Small intestine (tissue), 7 donors: ENCODE measurements around the gene SLC43A3. TPM values are rescaled to one million over a fixed set of nuclear protein-coding genes. Genes with fewer than 3 reads are reported as not detected.
A peak's percentile ranks its signal among the peaks of the same experiment; 100 is the strongest.

Experiments
- DNase-seq, 2 donors: peaks; one replicate each; pipeline versions ENCODE4 v3.0.0 to v3.0.0-alpha.2; 2013
- FAIRE-seq: peaks from 2 replicates; lab custom pipeline; 2012; peaks lifted over from hg19 to GRCh38; lab: Jason Lieb, UNC
- H3K27ac ChIP-seq, 3 donors: one replicate each; pipeline ENCODE4 v1.5.1; 2013; ENCODE audit warnings: low read length in 2 of 3, mild to moderate bottlenecking in 2 of 3, control low read depth in 1 of 3, inconsistent platforms in 1 of 3, low read depth in 1 of 3, moderate library complexity in 1 of 3
- H3K27me3 ChIP-seq, 3 donors: one replicate each; pipeline ENCODE4 v1.6.1; 2013; ENCODE audit warnings: low read length in 3 of 3, inconsistent platforms in 1 of 3; ENCODE audit not compliant: control insufficient read depth in 3 of 3, insufficient read depth in 3 of 3
- H3K36me3 ChIP-seq, 3 donors: one replicate each; pipeline ENCODE4 v1.6.1; 2013; ENCODE audit warnings: low read length in 3 of 3, inconsistent platforms in 1 of 3, low read depth in 1 of 3, mild to moderate bottlenecking in 1 of 3, moderate library complexity in 1 of 3; ENCODE audit not compliant: control insufficient read depth in 3 of 3, insufficient read depth in 2 of 3
- H3K4me1 ChIP-seq, 3 donors: one replicate each; pipeline ENCODE4 v1.6.1; 2013; ENCODE audit warnings: low read length in 2 of 3, inconsistent platforms in 1 of 3, low read depth in 1 of 3, mild to moderate bottlenecking in 1 of 3, moderate library complexity in 1 of 3; ENCODE audit not compliant: control insufficient read depth in 3 of 3, insufficient read depth in 2 of 3
- H3K4me3 ChIP-seq, 3 donors: one replicate each; pipeline ENCODE4 v1.5.1; 2013; ENCODE audit warnings: low read length in 3 of 3, control low read depth in 1 of 3, inconsistent platforms in 1 of 3, low read depth in 1 of 3, mild to moderate bottlenecking in 1 of 3, moderate library complexity in 1 of 3
- H3K9me3 ChIP-seq, 2 donors: one replicate each; pipeline ENCODE4 v1.6.1; 2013; ENCODE audit warnings: low read depth in 1 of 2, low read length in 1 of 2; ENCODE audit not compliant: control insufficient read depth in 2 of 2, insufficient read depth in 1 of 2
- WGBS, 3 donors: extraction: QIAGEN DNeasy Blood & Tissue Kit; methylation state at CpG; one replicate each; pipeline ENCODE4 v1.1.7; 2013; 5-methylcytosine and 5-hydroxymethylcytosine counted together
- polyA plus RNA-seq, 4 donors: library from polyadenylated mRNA; stranded (reverse) in 3 of 4; unstranded in 1 of 4; fragments of 200-250 nt in 3 of 4; fragments of 120-200 nt in 1 of 4; gene quantifications; one replicate each; pipeline versions ENCODE4 v1.2.1 to v1.2.3, GENCODE V29; 2013
- donor health status: healthy with polysubstance abuse.
- donor health status: control.
- donor health status: control.
- donor health status: Bipolar disorder and iron deficiency.
- donor health status: healthy.

The SLC43A3 gene
- polyA plus RNA-seq, 4 donors, result 2.4 to 13.8 (median 8.3) TPM

GRCh38 chr11:57386178-57386940, 40.6 kb downstream of the SLC43A3 start:
- Histone ChIP-seq H3K36me3 (no peaks in the 10 kb centered on the region), H3K9me3 (no peaks in the 10 kb centered on the region), H3K4me3 (no peak overlapping the region), H3K27me3 (peaks cover 0 to 18% (median 0%) of the 10 kb centered on the region in 3 donors), H3K4me1 (no peaks in the 10 kb centered on the region), H3K27ac (no peak overlapping the region)
- FAIRE-seq (no peak), DNase-seq (no peak)
- 70 to 85% (median 84%) methylated on average over 5 of the region's 5 CpGs for WGBS, 3 donors

- Histone ChIP-seq H3K27me3 (peaks cover 0 to 9% (median 0%) of the 10 kb centered on the region in 3 donors), H3K4me1 (no peaks in the 10 kb centered on the region), H3K27ac (no peak within 1 kb of the TSS), H3K4me3 (no peak within 1 kb of the TSS), H3K36me3 (no peaks in the 10 kb centered on the region), H3K9me3 (no peaks in the 10 kb centered on the region)
- FAIRE-seq (no peak), DNase-seq (no peak)
- WGBS, 3 donors, result 73 to 89% (median 77%) methylated on average over 2 of the region's 2 CpGs
These were observed 45.9 kb downstream of the SLC43A3 start, which contains the start of gene PRG3 for GRCh38 chr11:57380975-57381374. Gene PRG3 (minus strand): TSS chr11:57381150. CDS start chr11:57380708, 442 bp downstream.

- no peaks in the 10 kb centered on the region for H3K9me3 ChIP-seq
- no peak overlapping the region for H3K4me3 ChIP-seq
- H3K4me1 ChIP-seq, result no peaks in the 10 kb centered on the region
- peaks cover 0 to 8% (median 0%) of the 10 kb centered on the region in 3 donors for H3K27me3 ChIP-seq
- no peak overlapping the region for H3K27ac ChIP-seq
- H3K36me3 ChIP-seq, result no peaks in the 10 kb centered on the region
- 29 to 30% (median 29%) methylated on average over 10 of the region's 10 CpGs for WGBS, 3 donors
- DNase-seq (peak in 1 of 2 donors; percentile 49), FAIRE-seq (no peak)
These were observed 47.2 kb downstream of the SLC43A3 start for GRCh38 chr11:57379732-57380131.

GRCh38 chr11:57378186-57378585, 48.7 kb downstream of the SLC43A3 start:
- Histone ChIP-seq H3K4me1 (no peaks in the 10 kb centered on the region), H3K27ac (no peak overlapping the region), H3K4me3 (no peak overlapping the region), H3K36me3 (no peaks in the 10 kb centered on the region), H3K9me3 (no peaks in the 10 kb centered on the region), H3K27me3 (peaks cover 0 to 6% (median 0%) of the 10 kb centered on the region in 3 donors)
- no peak for FAIRE-seq
- DNase-seq, result no peak

GRCh38 chr11:57377107-57377506, 49.8 kb downstream of the SLC43A3 start:
- Histone ChIP-seq H3K4me1 (no peaks in the 10 kb centered on the region), H3K4me3 (no peak overlapping the region), H3K27me3 (peaks cover 0 to 6% (median 0%) of the 10 kb centered on the region in 3 donors), H3K9me3 (no peaks in the 10 kb centered on the region), H3K36me3 (no peaks in the 10 kb centered on the region), H3K27ac (no peak overlapping the region)
- DNase-seq, result no peak
- no peak for FAIRE-seq
- 38 to 69% (median 48%) methylated on average over 5 of the region's 5 CpGs for WGBS, 3 donors

- DNase-seq, result no peak
- no peak for FAIRE-seq
- no peaks in the 10 kb centered on the region for H3K36me3 ChIP-seq
- no peak overlapping the region for H3K4me3 ChIP-seq
- H3K9me3 ChIP-seq, result no peaks in the 10 kb centered on the region
- H3K4me1 ChIP-seq, result no peaks in the 10 kb centered on the region
- H3K27ac ChIP-seq, result no peak overlapping the region
- 67 to 74% (median 72%) methylated on average over 25 to 26 of the region's 26 CpGs for WGBS, 3 donors
- H3K27me3 ChIP-seq, result peaks cover 0 to 6% (median 0%) of the 10 kb centered on the region in 3 donors
These were observed 50.5 kb downstream of the SLC43A3 start for GRCh38 chr11:57376095-57377090.

- Histone ChIP-seq H3K4me1 (no peaks in the 10 kb centered on the region), H3K9me3 (no peaks in the 10 kb centered on the region), H3K36me3 (no peaks in the 10 kb centered on the region), H3K4me3 (no peak overlapping the region), H3K27ac (no peak overlapping the region), H3K27me3 (peaks cover 0 to 3% (median 0%) of the 10 kb centered on the region in 3 donors)
- DNase-seq (no peak), FAIRE-seq (no peak)
- 55 to 71% (median 64%) methylated on average over 2 of the region's 2 CpGs for WGBS, 3 donors
These were observed 51.4 kb downstream of the SLC43A3 start for GRCh38 chr11:57375490-57375889.

GRCh38 chr11:57374966-57375365, 52.0 kb downstream of the SLC43A3 start:
- 93 to 94% (median 94%) methylated on average over 3 of the region's 3 CpGs for WGBS, 3 donors
- H3K27ac ChIP-seq, result no peak overlapping the region
- no peak for FAIRE-seq
- H3K4me3 ChIP-seq, result no peak overlapping the region
- no peaks in the 10 kb centered on the region for H3K9me3 ChIP-seq
- no peaks in the 10 kb centered on the region for H3K36me3 ChIP-seq
- no peak for DNase-seq
- H3K27me3 ChIP-seq, result peaks cover 0 to 3% (median 0%) of the 10 kb centered on the region in 3 donors
- H3K4me1 ChIP-seq, result no peaks in the 10 kb centered on the region
